Right lung (tissue), 10 donors: Measurements from ENCODE around the gene FBLN5. TPM values are rescaled to one million over a fixed set of nuclear protein-coding genes. Genes with fewer than 3 reads are reported as not detected.

ENCODE experiments used
- DNase-seq, 2 donors: peaks; one replicate each; pipeline ENCODE4 v3.0.0-alpha.2; 2013
- long read RNA-seq, 8 donors: transcript quantifications; one replicate each; lab custom pipeline, GENCODE V29; 2026
- polyA plus RNA-seq, 5 donors: library from polyadenylated mRNA; unstranded; fragments of 120-200 nt; gene quantifications; one replicate each; pipeline versions ENCODE4 v1.2.1 to v1.2.3, GENCODE V29; 2013; ENCODE audit warnings: inconsistent platforms in 1 of 5, low replicate concordance in 1 of 5; ENCODE audit not compliant: insufficient read length in 5 of 5, insufficient read depth in 1 of 5

FBLN5 gene, protein sequence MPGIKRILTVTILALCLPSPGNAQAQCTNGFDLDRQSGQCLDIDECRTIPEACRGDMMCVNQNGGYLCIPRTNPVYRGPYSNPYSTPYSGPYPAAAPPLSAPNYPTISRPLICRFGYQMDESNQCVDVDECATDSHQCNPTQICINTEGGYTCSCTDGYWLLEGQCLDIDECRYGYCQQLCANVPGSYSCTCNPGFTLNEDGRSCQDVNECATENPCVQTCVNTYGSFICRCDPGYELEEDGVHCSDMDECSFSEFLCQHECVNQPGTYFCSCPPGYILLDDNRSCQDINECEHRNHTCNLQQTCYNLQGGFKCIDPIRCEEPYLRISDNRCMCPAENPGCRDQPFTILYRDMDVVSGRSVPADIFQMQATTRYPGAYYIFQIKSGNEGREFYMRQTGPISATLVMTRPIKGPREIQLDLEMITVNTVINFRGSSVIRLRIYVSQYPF
- 100 to 1,000 TPM in 1 of 5 donors, 10 to 100 TPM in 4; 69.3 to 105 (median 83.8) TPM for polyA plus RNA-seq
- long read RNA-seq, donor 1, transcript FBLN5-202 (11 exons, 2,123 nt) = major isoform, 6 of 40 reads
- long read RNA-seq, donor 1, partial matches to known transcripts = 32 of 40 reads
- long read RNA-seq, donor 1, other reads (novel, unspliced or antisense) = 0 of 40 reads
- long read RNA-seq, donor 2, transcript FBLN5-202 (11 exons, 2,123 nt) = major isoform, 18 of 23 reads
- long read RNA-seq, donor 2, partial matches to known transcripts = 5 of 23 reads
- long read RNA-seq, donor 2, other reads (novel, unspliced or antisense) = 0 of 23 reads
- long read RNA-seq, donor 3, transcript FBLN5-202 (11 exons, 2,123 nt) = major isoform, 13 of 40 reads
- long read RNA-seq, donor 3, partial matches to known transcripts = 27 of 40 reads
- long read RNA-seq, donor 3, other reads (novel, unspliced or antisense) = 0 of 40 reads
- long read RNA-seq, donor 4, partial matches to known transcripts = 20 of 23 reads
- long read RNA-seq, donor 4, other reads (novel, unspliced or antisense) = 0 of 23 reads
- long read RNA-seq, donor 5, transcript FBLN5-202 (11 exons, 2,123 nt) = major isoform, 13 of 54 reads
- long read RNA-seq, donor 5, partial matches to known transcripts = 41 of 54 reads
- long read RNA-seq, donor 5, other reads (novel, unspliced or antisense) = 0 of 54 reads
- long read RNA-seq, donor 6, transcript FBLN5-202 (11 exons, 2,123 nt) = major isoform, 26 of 64 reads
- long read RNA-seq, donor 6, partial matches to known transcripts = 35 of 64 reads
- long read RNA-seq, donor 6, other reads (novel, unspliced or antisense) = 0 of 64 reads
- long read RNA-seq, donor 7, transcript FBLN5-202 (11 exons, 2,123 nt) = major isoform, 11 of 22 reads
- long read RNA-seq, donor 7, partial matches to known transcripts = 11 of 22 reads
- long read RNA-seq, donor 7, other reads (novel, unspliced or antisense) = 0 of 22 reads
- long read RNA-seq, donor 8, transcript FBLN5-202 (11 exons, 2,123 nt) = major isoform, 6 of 6 reads
- long read RNA-seq, donor 8, partial matches to known transcripts = 0 of 6 reads
- long read RNA-seq, donor 8, other reads (novel, unspliced or antisense) = 0 of 6 reads

DNA sequence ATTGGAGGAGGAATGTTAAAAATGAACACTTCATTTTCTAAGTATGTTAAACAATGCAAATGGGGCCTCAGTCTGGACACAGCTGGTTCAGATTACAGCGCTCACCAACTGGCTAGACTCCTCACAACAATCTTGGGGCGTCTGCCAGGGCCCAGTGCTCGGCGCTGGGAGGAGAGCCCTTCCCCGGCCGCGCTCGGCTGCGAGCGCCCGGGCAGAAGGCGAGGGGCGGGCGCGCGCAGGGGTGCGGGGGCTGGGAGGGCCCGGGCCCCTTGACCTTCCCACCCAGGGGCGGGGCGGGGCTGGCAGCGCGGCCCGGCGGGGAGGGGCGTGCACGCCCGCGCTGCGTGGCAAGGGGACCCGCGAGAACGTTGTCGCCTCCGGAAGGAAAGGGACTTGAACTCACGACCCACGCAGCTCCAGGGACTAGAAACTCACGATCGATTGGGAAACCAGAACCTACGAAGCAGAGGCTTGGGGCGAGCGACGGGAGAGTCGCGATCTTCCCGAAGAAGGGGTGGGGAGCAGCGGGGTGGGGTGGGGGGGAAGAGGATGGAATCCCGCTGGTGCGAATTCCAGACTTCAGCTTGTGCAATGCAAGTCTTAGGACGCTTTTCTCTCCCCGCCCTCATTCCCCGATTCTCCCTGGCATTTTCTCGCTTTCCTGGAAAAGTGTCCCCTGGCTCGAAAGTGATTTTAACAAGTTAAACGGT is at the start of gene FBLN5:
Gene FBLN5 (minus strand): TSS at position 220 of the 710 bp plus-strand sequence. CDS start 465 bp downstream, outside the sequence.
- peak; percentile 82 to 83 for DNase-seq

DNA sequence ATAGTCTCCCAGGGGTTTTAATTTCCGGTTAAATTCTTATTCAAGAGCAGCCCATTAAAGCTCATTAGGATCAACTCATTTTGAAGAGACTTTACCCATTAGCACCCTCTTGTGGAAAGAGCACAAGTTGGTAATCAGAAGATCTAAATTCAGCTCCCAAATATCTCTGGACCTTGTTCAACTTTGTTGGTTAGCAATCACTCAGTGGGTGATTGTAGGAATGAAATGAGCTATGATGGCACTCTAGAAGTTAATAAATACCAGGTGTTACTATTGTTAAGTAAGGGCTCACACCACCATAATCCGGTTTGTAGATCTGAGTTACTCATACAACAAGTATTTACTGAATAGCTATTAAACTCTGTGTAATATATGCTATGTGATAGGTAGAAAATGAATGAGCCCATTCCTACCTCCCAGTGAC is 49.5 kb upstream of the FBLN5 start:
- DNase-seq = peak; percentile 42 to 63

DNA sequence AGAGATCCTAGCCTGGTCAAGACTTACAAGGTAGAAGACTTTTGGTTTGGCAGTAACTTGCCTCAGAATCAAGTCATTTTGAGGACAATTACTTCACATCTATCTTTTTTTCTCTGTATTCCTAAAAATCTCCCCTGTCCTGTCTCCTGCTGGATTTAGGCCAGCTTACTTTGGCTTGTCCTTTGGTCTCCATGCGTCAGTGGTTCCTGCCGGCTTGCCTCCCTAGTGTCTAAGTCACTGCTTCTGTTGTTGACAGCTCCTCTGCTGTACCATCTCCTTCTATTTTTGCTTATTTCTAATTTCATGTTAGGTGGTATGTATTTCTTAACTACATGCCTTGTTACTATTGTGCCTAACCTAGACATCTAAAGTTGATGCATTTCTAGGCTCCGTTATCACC is 39.7 kb upstream of the FBLN5 start:
- DNase-seq = no peak

DNA sequence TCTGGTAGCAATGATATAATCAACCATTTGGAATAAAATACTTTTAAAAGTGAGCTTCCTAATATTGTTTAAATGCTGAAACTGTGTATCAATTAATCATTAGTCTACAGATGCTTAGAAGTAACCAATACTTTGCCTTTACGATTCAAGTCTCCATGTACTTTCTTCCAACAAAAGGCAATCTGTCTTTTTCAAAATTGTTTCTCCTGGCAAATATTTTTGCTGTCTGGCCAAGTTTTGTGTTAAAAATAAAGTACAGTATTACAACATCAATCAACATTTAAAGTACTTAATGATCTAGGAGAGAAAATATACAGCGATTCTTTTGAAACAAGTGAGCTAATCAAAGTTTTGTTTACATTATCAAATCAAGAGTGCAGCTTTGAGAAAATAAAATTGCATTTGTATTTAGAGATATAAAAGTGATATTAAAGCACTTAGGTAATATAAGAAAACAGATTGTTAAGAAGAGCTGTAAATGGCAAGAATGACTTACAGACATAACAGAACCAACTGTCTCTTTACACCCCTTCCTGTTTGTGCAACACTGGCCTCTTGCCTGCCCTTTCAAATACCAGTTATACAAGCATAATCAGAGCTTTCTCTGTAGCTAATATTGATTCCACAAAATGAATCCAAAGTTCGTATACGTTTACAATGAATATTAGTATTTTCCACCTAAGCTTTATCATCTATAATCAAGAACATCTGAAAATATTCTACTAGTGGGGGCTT is 38.2 kb upstream of the FBLN5 start:
- no peak for DNase-seq

DNA sequence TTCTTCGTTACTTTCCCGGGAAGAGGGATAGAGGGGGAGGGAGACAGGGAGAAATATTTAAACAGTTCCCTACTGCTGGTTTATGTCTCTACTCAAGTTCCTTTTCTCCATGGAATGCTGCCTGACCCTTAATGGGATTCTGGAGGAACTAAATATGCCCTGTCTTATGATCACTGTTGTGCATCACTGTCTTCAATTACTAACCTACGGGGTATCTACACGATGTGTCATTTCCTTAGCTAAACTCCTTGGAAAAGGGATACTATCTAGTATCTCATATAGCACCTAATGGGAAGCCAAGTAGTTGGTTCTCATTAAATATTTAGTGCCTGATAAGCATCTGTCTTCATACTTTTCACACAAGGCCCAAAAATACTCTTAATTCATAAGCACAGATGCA is 37.5 kb upstream of the FBLN5 start:
- DNase-seq = no peak

DNA sequence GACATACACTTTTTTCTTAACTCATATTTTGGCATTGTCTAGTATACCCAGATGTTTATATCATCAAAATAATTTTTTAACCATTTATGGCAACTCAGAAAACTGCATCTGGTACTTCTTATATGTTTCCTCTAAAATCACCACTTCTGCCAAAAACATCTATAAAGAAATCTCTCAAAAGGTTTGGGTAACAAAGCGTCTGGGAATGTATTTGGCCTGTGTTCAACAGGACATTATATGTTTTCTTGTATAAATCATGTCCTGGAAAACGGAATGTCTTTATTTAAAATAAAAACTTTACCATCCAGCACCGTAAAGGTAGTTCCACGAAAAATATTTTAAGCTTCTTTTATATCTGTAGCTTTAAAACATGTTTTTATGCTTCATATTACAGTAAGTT is 36.1 kb upstream of the FBLN5 start:
- no peak for DNase-seq

DNA sequence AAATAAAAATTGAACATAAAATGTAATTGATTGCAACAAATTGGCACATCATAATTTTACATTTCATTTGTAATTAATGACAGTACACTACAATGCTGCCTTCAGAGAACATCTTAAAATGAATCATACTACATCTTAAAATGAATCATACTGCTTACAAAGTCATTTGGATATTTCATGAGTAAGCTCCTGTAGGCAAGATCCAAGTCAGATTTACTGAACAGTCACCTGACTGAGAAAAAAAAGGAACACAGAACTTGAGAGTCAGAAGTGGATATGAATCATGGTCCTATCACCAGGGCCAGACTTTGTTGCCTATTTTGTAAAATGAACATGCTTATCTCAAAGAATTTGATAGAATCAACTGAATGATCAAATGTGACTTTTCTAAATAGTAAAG is 32.7 kb upstream of the FBLN5 start:
- no peak for DNase-seq

DNA sequence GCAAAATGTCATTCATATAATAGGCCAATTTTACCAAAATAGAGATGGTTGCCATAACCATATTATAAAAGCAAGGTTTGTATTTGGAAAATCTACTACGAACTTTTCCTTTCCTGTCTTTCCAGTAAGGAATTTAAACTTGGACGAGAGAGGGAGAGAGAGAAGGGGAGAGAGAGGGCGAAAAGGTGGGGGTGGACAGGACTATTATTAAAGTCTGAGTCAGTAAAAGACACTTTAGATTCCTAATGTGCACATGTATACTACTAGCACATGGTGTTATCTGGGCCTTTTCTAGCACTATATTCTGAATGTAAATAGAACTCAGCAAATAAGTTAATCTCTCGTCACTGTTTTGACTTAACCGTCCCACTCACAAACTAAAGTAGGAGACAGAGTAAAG is 30.4 kb upstream of the FBLN5 start:
- no peak for DNase-seq

DNA sequence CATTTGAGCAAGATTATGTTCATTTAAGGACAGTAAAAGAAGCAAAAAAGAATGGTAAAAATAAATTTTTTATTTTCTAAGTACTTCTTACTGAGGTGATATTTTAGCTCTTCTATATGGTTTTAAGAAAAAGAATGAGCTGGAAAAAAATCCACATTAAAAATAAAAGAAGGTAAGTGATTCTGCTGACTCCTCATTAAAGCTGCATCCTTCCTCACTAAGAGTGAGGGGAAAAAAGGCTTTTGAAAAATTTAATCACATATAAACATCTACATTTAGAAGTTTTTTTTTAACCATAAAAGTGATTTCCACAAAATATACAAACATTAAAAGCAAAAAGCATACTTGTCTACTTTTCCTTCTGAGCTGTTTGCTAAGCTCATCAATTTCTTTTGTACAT is 28.3 kb upstream of the FBLN5 start:
- DNase-seq = no peak

DNA sequence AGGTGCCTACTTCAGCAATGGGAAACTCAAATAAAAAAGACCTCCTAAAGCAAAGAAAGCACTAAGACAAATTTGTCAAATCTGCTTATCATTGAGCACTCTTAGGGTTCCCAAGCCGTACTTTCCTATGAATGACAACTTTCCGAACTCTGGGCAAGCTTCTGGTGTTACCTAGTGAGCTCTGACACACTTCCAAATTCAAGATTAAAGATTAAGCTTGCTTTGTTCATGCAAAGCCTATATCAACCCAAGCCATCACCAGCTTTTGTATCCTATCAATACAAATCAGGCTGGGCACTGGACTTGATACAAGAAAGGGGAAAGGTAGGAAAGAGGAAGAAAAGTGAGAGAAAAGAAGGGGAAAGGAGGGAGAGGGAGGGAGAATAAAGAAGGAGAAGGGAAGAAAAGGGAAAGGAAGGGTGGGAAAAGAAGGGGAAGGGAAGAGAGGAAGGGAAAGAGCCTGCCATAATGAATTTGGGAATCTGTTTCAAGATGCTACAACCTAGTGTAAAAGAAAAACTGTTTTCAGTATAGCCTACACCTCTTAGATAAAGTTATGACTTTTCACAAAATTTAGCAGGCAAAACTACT is 23.8 kb upstream of the FBLN5 start:
- DNase-seq = no peak

DNA sequence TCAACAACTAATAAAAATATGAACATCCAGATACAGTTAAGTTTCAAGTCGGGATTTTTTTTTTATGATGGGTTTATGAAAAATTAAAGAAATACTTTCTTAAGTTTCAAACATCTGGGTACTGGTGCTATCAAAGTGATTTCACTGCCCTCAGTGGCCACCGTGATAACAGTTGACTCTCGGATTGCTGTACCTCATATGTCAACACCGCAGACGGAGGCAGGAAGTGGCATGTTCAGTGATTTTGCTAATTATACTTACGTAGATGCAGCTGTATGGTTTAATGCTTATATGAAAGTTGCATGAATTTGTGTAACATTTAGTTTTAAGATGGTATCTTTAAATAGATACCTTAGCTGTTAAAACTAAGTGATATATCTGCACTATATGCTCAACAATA is 20.8 kb upstream of the FBLN5 start:
- DNase-seq = no peak

DNA sequence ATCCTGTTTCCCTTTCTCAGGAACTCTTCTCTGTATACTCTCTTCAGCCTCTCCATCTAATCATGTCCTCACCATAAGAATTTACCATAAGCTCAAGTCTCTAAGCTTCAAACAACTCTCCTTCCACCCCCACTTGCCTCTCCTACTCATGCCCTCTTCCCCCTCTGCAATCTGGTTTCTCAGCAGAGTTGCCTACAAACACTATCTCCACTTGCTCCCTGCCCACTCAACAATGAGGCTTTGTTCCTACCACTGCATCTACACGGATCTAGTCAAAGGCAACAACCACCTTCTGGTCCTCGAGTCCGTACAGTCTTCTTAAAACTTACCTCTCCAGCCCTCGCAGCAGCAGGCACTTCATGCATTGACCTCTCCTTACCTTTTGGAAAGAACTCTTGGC is 17.2 kb upstream of the FBLN5 start:
- no peak for DNase-seq

DNA sequence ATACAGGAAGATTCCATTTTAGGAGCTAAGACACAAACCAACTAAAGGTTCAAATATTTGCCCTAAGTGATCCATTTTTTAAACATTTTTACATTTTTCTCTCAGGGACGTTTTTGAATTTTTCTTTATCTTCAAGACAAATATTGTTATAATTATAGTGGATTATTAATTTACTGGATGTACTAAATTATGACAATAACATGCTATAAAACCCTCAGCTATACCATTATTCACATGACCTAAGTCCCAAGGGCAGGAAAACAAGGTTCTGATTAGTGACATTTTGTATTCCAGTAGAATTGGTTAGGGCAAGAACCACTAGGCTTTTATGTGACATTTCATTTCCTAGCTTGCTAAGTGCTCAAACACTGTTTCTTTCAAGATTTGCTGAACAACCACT is 16.5 kb upstream of the FBLN5 start:
- no peak for DNase-seq

DNA sequence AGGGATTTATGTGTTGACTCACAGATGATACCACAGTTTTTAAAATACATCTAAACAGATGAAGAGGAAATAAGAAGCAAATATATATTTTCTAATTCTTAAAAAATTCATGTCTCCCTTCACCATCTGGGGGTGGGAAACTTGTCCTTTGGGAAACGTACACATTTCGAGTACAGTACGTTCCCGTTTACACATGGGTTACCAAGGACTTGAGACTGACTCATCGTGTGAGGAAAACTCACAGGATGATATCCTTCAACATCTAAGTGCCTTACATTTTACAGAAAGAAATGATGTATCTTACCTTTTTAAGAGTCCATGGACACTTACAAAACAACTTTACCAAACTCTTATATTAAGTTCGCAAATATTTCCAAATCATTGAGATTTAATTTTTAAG is 16.0 kb upstream of the FBLN5 start:
- DNase-seq = no peak

DNA sequence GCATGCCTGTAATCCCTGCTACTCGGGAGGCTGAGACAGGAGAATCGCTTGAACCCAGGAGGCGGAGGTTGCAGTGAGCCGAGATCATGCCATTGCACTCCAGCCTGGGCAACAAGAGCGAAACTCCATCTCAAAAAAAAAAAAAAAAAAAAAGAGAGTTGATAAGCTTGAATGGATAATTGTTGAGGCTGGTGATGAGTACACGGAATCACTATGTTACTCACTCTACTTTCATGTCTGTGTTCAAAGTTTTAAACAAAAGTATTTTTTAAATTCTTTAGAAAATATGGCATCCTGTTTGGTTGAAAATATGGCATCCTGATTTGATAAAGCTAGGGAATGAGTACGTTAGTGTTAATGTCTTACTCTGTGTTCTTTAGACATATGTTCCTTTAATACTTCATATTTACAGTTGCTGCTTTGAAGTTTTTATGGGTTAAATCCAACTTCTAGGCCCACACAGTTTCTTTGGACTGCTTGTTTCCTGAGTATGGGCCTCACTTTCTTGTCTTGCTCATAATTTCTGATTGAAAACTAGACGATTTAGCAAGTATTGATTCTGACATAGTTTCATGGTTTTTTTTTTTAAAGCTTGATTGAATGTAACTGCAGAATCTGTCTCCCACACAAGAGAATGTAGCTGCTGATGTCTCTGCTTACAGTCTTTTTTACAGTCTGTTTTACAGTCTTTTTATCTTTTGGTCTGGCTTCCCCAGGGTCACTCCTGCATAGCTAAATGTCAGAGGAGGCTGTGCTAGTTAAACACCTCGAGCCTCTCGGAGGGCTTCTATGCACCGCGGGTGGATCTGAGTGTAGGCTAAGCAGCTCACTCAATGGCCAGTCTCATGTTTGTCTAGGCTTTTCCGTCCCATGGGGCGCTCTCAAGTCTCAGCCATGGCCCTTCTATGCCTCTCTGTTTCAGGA is 14.1 kb upstream of the FBLN5 start:
- DNase-seq = no peak

DNA sequence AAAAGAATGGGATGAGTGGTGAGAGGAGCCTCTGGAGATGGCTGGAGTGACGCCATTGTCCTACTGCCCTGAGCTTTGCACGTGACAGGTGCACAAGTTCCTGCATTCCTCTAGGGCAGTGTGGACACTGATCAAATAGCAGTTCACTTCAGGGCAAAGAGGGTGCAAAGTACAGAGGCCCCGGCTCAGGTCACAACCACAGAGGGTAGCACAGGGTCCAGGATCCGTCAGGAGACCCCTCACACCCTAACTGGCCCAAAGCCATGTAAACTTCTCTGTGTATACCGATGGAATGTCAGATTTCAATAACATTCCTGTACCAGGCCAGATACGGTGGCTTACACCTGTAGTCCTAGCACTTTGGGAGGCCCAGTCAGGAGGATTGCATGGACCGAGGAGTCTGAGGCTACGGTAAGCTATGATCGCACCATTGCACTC is 10.4 kb upstream of the FBLN5 start:
- no peak for DNase-seq

DNA sequence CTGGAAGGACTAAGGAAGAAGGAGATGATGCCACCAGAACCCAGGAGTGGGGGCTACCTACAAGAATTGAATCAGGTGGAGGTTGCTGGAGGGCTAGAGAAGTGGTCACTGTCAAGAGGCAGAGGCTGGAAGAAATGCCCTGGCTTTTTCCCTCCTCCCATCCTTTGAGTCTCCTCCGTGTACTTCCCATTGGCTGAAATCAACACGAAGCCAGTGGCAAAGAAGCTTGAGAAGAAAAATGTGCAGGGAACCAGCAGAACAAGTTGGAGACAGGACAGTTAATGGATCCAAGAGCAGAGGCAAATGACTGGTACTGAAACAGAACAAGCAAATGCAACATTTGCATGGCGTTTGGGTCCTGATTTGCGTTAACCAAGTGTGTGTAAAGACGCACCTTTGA is 9.1 kb upstream of the FBLN5 start:
- DNase-seq = no peak

DNA sequence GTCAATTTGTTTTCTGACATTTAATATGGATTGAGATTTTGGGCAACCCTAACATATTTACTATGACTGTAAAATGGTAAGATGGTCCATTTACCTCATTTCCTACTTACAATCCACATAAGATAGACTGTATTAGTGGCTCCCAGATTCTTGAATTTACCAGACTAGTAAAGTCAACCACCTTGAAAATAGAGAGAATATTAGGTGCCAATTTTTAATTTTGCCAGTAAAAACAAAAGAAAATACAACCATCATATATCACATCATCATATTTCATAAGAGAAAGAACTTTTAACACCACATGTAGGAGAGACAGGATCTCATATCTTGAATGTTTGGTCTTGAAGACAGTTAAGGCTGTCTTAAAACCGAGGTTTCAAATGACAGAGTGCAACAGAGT is 7.7 kb upstream of the FBLN5 start:
- DNase-seq = no peak
